OCI-LY1 (cell line): Measurements from ENCODE around the gene LCN15.

Source experiments
- H2AFZ ChIP-seq: fragments of 200-600 bp; sonication (generic), shearing (Covaris generic); 2 replicates; pipeline ENCODE4 v1.6.0; 2014; ENCODE audit warnings: antibody characterized with exemption, mild to moderate bottlenecking, low read length
- H3F3A ChIP-seq: fragments of 200-600 bp; sonication (generic), shearing (Covaris generic); 2 replicates; pipeline ENCODE4 v1.6.0; 2014; ENCODE audit warnings: mild to moderate bottlenecking, antibody characterized with exemption, low read length, moderate library complexity; ENCODE audit not compliant: insufficient read depth
- H3K27ac ChIP-seq: fragments of 200-600 bp; sonication (generic); 2 replicates; pipeline ENCODE4 v1.5.1; 2014; ENCODE audit warnings: low read length, mixed run types, mild to moderate bottlenecking, low read depth; ENCODE audit not compliant: poor library complexity, severe bottlenecking
- H3K27me3 ChIP-seq: fragments of 200-600 bp; sonication (generic); 2 replicates; pipeline ENCODE4 v1.6.0; 2014; ENCODE audit warnings: antibody characterized with exemption, mild to moderate bottlenecking, low read length, moderate library complexity; ENCODE audit not compliant: insufficient read depth
- H3K36me3 ChIP-seq: fragments of 200-600 bp; sonication (generic); 2 replicates; pipeline ENCODE4 v1.6.1; 2014; ENCODE audit warnings: mild to moderate bottlenecking, antibody characterized with exemption, low read length, moderate library complexity, mixed read lengths; ENCODE audit not compliant: insufficient read depth
- H3K4me1 ChIP-seq: fragments of 200-600 bp; sonication (generic); 2 replicates; pipeline ENCODE4 v1.5.1; 2014; ENCODE audit warnings: mild to moderate bottlenecking, low read length, moderate library complexity; ENCODE audit not compliant: insufficient read depth, severe bottlenecking
- H3K4me2 ChIP-seq: fragments of 200-600 bp; sonication (generic), shearing (Covaris generic); 2 replicates; pipeline ENCODE4 v1.6.1; 2014; ENCODE audit warnings: low read length
- H3K4me3 ChIP-seq: fragments of 200-600 bp; sonication (generic); 2 replicates; pipeline ENCODE4 v1.5.1; 2014; ENCODE audit warnings: low read length, low read depth, mild to moderate bottlenecking, mixed read lengths; ENCODE audit not compliant: poor library complexity, severe bottlenecking
- H3K79me2 ChIP-seq: fragments of 200-600 bp; shearing (Covaris generic); 2 replicates; pipeline ENCODE4 v1.6.1; 2016; ENCODE audit warnings: mixed run types, low read length, mixed read lengths; ENCODE audit not compliant: insufficient read depth
- H3K9ac ChIP-seq: fragments of 200-600 bp; sonication (generic), shearing (Covaris generic); 2 replicates; pipeline ENCODE4 v1.6.1; 2014; ENCODE audit warnings: mild to moderate bottlenecking, low read length, mixed read lengths
- H3K9me2 ChIP-seq: fragments of 200-600 bp; sonication (generic), shearing (Covaris generic); 2 replicates; pipeline ENCODE4 v1.6.1; 2014; ENCODE audit warnings: low read depth, mild to moderate bottlenecking, low read length, mixed read lengths
- H3K9me3 ChIP-seq: fragments of 200-600 bp; shearing (Covaris generic); 2 replicates; pipeline ENCODE4 v1.6.1; 2014; ENCODE audit warnings: low read length, mixed read lengths
- H4K20me1 ChIP-seq: fragments of 200-600 bp; sonication (generic), shearing (Covaris generic); 2 replicates; pipeline ENCODE4 v1.6.0; 2016; ENCODE audit warnings: mild to moderate bottlenecking, low read length; ENCODE audit not compliant: insufficient read depth
- CTCF ChIP-seq: fragments of 200-600 bp; sonication (generic), shearing (Covaris generic); IDR thresholded peaks from 2 replicates; pipeline ENCODE4 v1.5.1; 2017; ENCODE audit warnings: mild to moderate bottlenecking, antibody characterized with exemption, low read length, moderate library complexity, mixed read lengths
- EZH2 ChIP-seq: fragments of 200-600 bp; sonication (generic), shearing (Covaris generic); IDR thresholded peaks from 2 replicates; pipeline ENCODE4 v1.8.0; 2017; ENCODE audit warnings: borderline replicate concordance, mixed run types, mild to moderate bottlenecking, antibody characterized with exemption, low read length, moderate library complexity, mixed read lengths

LCN15 gene

GRCh38 chr9:136725612-136726011 is 38.7 kb downstream of the LCN15 start:
- peak overlapping the region; percentile 99; the same call in 1 of the 2 replicates for H3K4me2 ChIP-seq
- no peak overlapping the region for H3K27ac ChIP-seq
- no peaks in the 10 kb centered on the region for H3K9me2 ChIP-seq
- no peak overlapping the region for H2AFZ ChIP-seq
- H3F3A ChIP-seq: no peaks in the 10 kb centered on the region
- H3K4me1 ChIP-seq: peaks cover 27% of the 10 kb centered on the region
- peaks cover 56% of the 10 kb centered on the region for H3K36me3 ChIP-seq
- no peaks in the 10 kb centered on the region for H3K9me3 ChIP-seq
- TF ChIP-seq EZH2 (no peak), CTCF (no peak)
- H3K79me2 ChIP-seq: no peaks in the 10 kb centered on the region
- no peaks in the 10 kb centered on the region for H4K20me1 ChIP-seq
- no peaks in the 10 kb centered on the region for H3K27me3 ChIP-seq
- H3K9ac ChIP-seq: no peak overlapping the region
- peak overlapping the region; percentile 100 for H3K4me3 ChIP-seq

- Histone ChIP-seq H3K9me3 (no peaks in the 10 kb centered on the region), H3K27me3 (no peaks in the 10 kb centered on the region), H3K79me2 (no peaks in the 10 kb centered on the region), H3K27ac (no peak overlapping the region), H3K4me1 (peaks cover 27% of the 10 kb centered on the region), H2AFZ (no peak overlapping the region), H3K36me3 (peaks cover 56% of the 10 kb centered on the region), H3K4me2 (no peak overlapping the region), H3K4me3 (no peak overlapping the region), H4K20me1 (no peaks in the 10 kb centered on the region), H3K9ac (no peak overlapping the region), H3F3A (no peaks in the 10 kb centered on the region), H3K9me2 (no peaks in the 10 kb centered on the region)
- TF ChIP-seq CTCF (no peak), EZH2 (no peak)
Observed at GRCh38 chr9:136724772-136725171, 39.5 kb downstream of the LCN15 start.

GRCh38 chr9:136723989-136724388 is 40.3 kb downstream of the LCN15 start:
- Histone ChIP-seq H3K9me3 (no peaks in the 10 kb centered on the region), H4K20me1 (no peaks in the 10 kb centered on the region), H3F3A (no peaks in the 10 kb centered on the region), H3K4me2 (no peak overlapping the region), H3K36me3 (peaks cover 56% of the 10 kb centered on the region), H3K4me3 (no peak overlapping the region), H3K27ac (no peak overlapping the region), H3K9ac (no peak overlapping the region), H3K4me1 (peaks cover 26% of the 10 kb centered on the region), H2AFZ (no peak overlapping the region), H3K9me2 (no peaks in the 10 kb centered on the region), H3K27me3 (no peaks in the 10 kb centered on the region), H3K79me2 (no peaks in the 10 kb centered on the region)
- TF ChIP-seq CTCF: no peak
- TF ChIP-seq EZH2: no peak
